Measurements from ENCODE around the gene ATP2A1. TPM values are rescaled to one million over a fixed set of nuclear protein-coding genes. Genes with fewer than 3 reads are reported as not detected.

ATP2A1 gene
- total RNA-seq, 1 experiment from 2014 or later = 2.9 TPM

DNA sequence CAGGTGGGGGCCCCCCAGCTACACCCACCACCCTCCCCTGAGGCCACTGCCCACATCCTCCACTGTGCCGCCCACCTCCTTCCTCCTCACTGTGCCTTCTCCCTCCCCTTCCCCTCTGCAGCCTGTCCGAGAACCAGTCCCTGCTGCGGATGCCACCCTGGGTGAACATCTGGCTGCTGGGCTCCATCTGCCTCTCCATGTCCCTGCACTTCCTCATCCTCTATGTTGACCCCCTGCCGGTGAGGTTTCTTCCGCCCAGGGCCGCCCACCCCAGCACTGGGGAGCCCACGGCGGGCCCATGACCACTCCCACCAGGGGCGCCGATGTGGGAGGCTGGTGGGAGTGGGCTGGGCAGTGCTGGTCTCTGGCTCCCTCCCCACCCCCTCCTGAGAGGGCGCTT is 24.6 kb downstream of the ATP2A1 start:
- H3K9me3 ChIP-seq (ENCODE audit: control insufficient read depth, insufficient read depth, low read depth, low read length) = no peaks in the 10 kb centered on the region
- H3K4me1 ChIP-seq (ENCODE audit: control insufficient read depth, insufficient read depth, low read length) = no peaks in the 10 kb centered on the region
- intact Hi-C loops (cut with micrococcal nuclease; ENCODE audit: unreplicated experiment) (no loop called here), in situ Hi-C loops (cut with HindIII; ENCODE audit: low pct_unique_long_range_greater_than_20kb, low sequenced_read_pairs) (no loop called here)
- no TSS peak for BruUV-seq (replicated peaks)
- DNase-seq (ENCODE audit: low read depth, low spot score) (no peak), ATAC-seq (no peak; the same call in 1 of the 2 replicates)
- no peak overlapping the region for H3K27ac ChIP-seq (ENCODE audit: low read length)
- ChIA-PET CTCF (no interaction called here), POLR2A (no interaction called here)
- no peaks in the 10 kb centered on the region for H3K27me3 ChIP-seq (ENCODE audit: control insufficient read depth, insufficient read depth, low read length)
- no peaks in the 10 kb centered on the region for H3K36me3 ChIP-seq (ENCODE audit: control insufficient read depth, insufficient read depth, low read length)
- TF ChIP-seq, protein P1, sequence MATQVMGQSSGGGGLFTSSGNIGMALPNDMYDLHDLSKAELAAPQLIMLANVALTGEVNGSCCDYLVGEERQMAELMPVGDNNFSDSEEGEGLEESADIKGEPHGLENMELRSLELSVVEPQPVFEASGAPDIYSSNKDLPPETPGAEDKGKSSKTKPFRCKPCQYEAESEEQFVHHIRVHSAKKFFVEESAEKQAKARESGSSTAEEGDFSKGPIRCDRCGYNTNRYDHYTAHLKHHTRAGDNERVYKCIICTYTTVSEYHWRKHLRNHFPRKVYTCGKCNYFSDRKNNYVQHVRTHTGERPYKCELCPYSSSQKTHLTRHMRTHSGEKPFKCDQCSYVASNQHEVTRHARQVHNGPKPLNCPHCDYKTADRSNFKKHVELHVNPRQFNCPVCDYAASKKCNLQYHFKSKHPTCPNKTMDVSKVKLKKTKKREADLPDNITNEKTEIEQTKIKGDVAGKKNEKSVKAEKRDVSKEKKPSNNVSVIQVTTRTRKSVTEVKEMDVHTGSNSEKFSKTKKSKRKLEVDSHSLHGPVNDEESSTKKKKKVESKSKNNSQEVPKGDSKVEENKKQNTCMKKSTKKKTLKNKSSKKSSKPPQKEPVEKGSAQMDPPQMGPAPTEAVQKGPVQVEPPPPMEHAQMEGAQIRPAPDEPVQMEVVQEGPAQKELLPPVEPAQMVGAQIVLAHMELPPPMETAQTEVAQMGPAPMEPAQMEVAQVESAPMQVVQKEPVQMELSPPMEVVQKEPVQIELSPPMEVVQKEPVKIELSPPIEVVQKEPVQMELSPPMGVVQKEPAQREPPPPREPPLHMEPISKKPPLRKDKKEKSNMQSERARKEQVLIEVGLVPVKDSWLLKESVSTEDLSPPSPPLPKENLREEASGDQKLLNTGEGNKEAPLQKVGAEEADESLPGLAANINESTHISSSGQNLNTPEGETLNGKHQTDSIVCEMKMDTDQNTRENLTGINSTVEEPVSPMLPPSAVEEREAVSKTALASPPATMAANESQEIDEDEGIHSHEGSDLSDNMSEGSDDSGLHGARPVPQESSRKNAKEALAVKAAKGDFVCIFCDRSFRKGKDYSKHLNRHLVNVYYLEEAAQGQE (IDR thresholded peaks at IDR 0.05; ENCODE audit: insufficient read depth in 1 of 2, low read depth in 2 of 2, low read length in 1 of 2) = no peak
- TF ChIP-seq TCF7L2 (IDR thresholded peaks at IDR 0.05; ENCODE audit: low read depth, low read length) = no peak
- no peak overlapping the region for H3K4me3 ChIP-seq (ENCODE audit: low read depth in 2 of 2, low read length in 2 of 2)

DNA sequence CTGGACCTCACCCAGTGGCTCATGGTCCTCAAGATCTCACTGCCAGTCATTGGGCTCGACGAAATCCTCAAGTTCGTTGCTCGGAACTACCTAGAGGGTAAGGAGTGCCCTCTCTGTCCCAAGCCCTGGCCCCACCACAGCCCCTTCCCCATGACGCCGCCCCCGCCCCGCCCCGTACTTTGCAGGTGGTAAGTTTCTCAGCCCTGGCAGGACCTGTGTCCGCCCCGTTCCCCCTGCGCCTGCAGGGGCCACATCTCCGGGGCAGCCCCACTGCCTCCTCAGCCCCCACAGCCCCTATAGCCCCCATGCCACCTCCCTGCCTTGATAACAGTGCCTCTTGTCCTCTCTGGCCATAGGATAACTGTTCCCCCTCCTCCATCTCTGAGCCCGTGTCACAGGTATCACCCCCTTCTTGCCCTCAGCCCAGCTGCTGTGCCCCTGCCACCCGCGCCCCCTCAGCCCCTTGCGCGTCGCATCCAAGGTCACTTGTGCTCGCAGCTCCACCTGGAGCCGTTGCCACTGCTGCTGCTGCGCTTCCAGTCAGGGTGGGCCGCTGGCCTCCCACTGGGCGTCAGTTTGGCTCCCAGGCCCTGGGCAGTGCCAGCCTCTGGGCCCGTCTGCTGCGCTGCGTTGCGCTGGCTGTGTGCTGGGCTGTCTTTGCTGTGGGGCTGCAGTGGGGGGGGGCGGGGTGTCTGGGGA is 25.2 kb downstream of the ATP2A1 start:
- in situ Hi-C loops (cut with HindIII; ENCODE audit: low pct_unique_long_range_greater_than_20kb, low sequenced_read_pairs) (no loop called here), intact Hi-C loops (cut with micrococcal nuclease; ENCODE audit: unreplicated experiment) (no loop called here)
- DNase-seq (ENCODE audit: low read depth, low spot score) (no peak), ATAC-seq (no peak)
- H3K36me3 ChIP-seq (ENCODE audit: control insufficient read depth, insufficient read depth, low read length) = no peaks in the 10 kb centered on the region
- no peaks in the 10 kb centered on the region for H3K4me1 ChIP-seq (ENCODE audit: control insufficient read depth, insufficient read depth, low read length)
- ChIA-PET CTCF (no interaction called here), POLR2A (no interaction called here)
- TF ChIP-seq, protein P1 (IDR thresholded peaks at IDR 0.05; ENCODE audit: insufficient read depth in 1 of 2, low read depth in 2 of 2, low read length in 1 of 2) = no peak
- no peak for TF ChIP-seq POLR2AphosphoS5 (IDR thresholded peaks at IDR 0.05; ENCODE audit: low read depth, low read length)
- H3K4me3 ChIP-seq (ENCODE audit: low read depth in 2 of 2, low read length in 2 of 2) = no peak overlapping the region
- H3K27me3 ChIP-seq (ENCODE audit: control insufficient read depth, insufficient read depth, low read length) = no peaks in the 10 kb centered on the region
- no TSS peak for BruUV-seq (replicated peaks)
- H3K27ac ChIP-seq (ENCODE audit: low read length) = no peak overlapping the region
- no peaks in the 10 kb centered on the region for H3K9me3 ChIP-seq (ENCODE audit: control insufficient read depth, insufficient read depth, low read depth, low read length)

DNA sequence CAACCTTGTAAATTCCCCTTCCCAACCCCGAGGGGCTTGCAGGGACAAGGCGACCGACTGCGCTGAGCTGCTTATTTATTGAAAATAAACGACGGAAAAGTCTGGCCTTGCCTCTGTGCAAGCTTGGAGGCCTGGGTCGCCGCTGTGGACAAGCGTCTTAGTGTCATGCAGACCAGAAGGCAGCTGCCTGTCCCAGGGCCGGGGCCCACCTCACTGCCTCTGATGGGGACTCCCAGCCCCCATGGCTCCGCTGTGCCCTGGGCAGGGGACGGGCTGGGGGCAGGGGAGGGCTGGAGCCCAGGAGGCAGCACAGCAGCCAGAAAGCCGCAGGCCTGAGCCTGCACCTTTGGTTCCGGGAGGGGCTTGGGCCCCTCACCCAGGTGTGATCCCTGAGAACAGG is 26.1 kb downstream of the ATP2A1 start:
- no peaks in the 10 kb centered on the region for H3K4me1 ChIP-seq (ENCODE audit: control insufficient read depth, insufficient read depth, low read length)
- ChIA-PET POLR2A (no interaction called here), CTCF (no interaction called here)
- BruUV-seq (replicated peaks) = no TSS peak
- no peak for TF ChIP-seq POLR2AphosphoS5 (IDR thresholded peaks at IDR 0.05; ENCODE audit: low read depth, low read length)
- TF ChIP-seq, protein P1 (IDR thresholded peaks at IDR 0.05; ENCODE audit: insufficient read depth in 1 of 2, low read depth in 2 of 2, low read length in 1 of 2) = no peak
- TF ChIP-seq TCF7L2 (IDR thresholded peaks at IDR 0.05; ENCODE audit: low read depth, low read length) = no peak
- TF ChIP-seq, protein P2, sequence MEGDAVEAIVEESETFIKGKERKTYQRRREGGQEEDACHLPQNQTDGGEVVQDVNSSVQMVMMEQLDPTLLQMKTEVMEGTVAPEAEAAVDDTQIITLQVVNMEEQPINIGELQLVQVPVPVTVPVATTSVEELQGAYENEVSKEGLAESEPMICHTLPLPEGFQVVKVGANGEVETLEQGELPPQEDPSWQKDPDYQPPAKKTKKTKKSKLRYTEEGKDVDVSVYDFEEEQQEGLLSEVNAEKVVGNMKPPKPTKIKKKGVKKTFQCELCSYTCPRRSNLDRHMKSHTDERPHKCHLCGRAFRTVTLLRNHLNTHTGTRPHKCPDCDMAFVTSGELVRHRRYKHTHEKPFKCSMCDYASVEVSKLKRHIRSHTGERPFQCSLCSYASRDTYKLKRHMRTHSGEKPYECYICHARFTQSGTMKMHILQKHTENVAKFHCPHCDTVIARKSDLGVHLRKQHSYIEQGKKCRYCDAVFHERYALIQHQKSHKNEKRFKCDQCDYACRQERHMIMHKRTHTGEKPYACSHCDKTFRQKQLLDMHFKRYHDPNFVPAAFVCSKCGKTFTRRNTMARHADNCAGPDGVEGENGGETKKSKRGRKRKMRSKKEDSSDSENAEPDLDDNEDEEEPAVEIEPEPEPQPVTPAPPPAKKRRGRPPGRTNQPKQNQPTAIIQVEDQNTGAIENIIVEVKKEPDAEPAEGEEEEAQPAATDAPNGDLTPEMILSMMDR (IDR thresholded peaks at IDR 0.05) = no peak
- TF ChIP-seq SIN3A (IDR thresholded peaks at IDR 0.05; ENCODE audit: borderline replicate concordance, insufficient read depth, low read depth, low read length) = no peak
- no peak for DNase-seq (ENCODE audit: low read depth, low spot score)
- H3K9me3 ChIP-seq (ENCODE audit: control insufficient read depth, insufficient read depth, low read depth, low read length) = no peaks in the 10 kb centered on the region
- H3K4me3 ChIP-seq (ENCODE audit: low read depth in 2 of 2, low read length in 2 of 2) = no peak overlapping the region
- ATAC-seq = no peak
- in situ Hi-C loops (cut with HindIII; ENCODE audit: low pct_unique_long_range_greater_than_20kb, low sequenced_read_pairs) (no loop called here), intact Hi-C loops (cut with micrococcal nuclease; ENCODE audit: unreplicated experiment) (no loop called here)
- no peaks in the 10 kb centered on the region for H3K36me3 ChIP-seq (ENCODE audit: control insufficient read depth, insufficient read depth, low read length)
- no peaks in the 10 kb centered on the region for H3K27me3 ChIP-seq (ENCODE audit: control insufficient read depth, insufficient read depth, low read length)
- H3K27ac ChIP-seq (ENCODE audit: low read length) = no peak overlapping the region

Measured in Panc1 (cell line).